Fibroblast of lung (primary cell): ENCODE measurements around the gene GJA5. TPM values are rescaled to one million over a fixed set of nuclear protein-coding genes. Genes with fewer than 3 reads are reported as not detected.
A peak's percentile ranks its signal among the peaks of the same experiment; 100 is the strongest.

Experiments
- DNase-seq, 2 donors: peaks; one replicate each; pipeline versions ENCODE4 v3.0.0 to v3.0.0-alpha.2; 2010; ENCODE audit warnings: low read depth in 2 of 2
- H2AFZ ChIP-seq: 2 replicates; pipeline ENCODE4 v1.5.1; 2012; ENCODE audit warnings: low read length, control low read depth, inconsistent platforms
- H3K27ac ChIP-seq: 2 replicates; pipeline ENCODE4 v1.5.1; 2011; ENCODE audit warnings: low read length, control low read depth; ENCODE audit not compliant: insufficient read depth
- H3K27me3 ChIP-seq: 2 replicates; pipeline ENCODE4 v1.5.1; 2011; ENCODE audit warnings: mild to moderate bottlenecking, low read length; ENCODE audit not compliant: control insufficient read depth, insufficient read depth
- H3K36me3 ChIP-seq: 2 replicates; pipeline ENCODE4 v1.5.1; 2011; ENCODE audit warnings: low read length; ENCODE audit not compliant: control insufficient read depth, insufficient read depth
- H3K4me1 ChIP-seq: 2 replicates; pipeline ENCODE4 v1.5.1; 2011; ENCODE audit warnings: low read length; ENCODE audit not compliant: control insufficient read depth, insufficient read depth; ENCODE audit errors: extremely low read depth
- H3K4me2 ChIP-seq: 2 replicates; pipeline ENCODE4 v1.5.1; 2011; ENCODE audit warnings: low read length, control low read depth; ENCODE audit not compliant: insufficient read depth; ENCODE audit errors: extremely low read depth
- H3K4me3 ChIP-seq, 4 experiments: fragments of 200-600 bp in 1 of 4; sonication (generic) in 1 of 4; replicated peaks in 1 of 4; 2 replicates each; pipeline ENCODE4 v1.5.1; 2011 to 2016; ENCODE audit warnings: low read length in 4 of 4, low read depth in 3 of 4, mild to moderate bottlenecking in 3 of 4, control low read depth in 2 of 4, inconsistent platforms in 1 of 4, mixed read lengths in 1 of 4; ENCODE audit not compliant: insufficient read depth in 1 of 4; ENCODE audit errors: control extremely low read depth in 1 of 4
- H3K79me2 ChIP-seq: 2 replicates; pipeline ENCODE4 v1.5.1; 2012; ENCODE audit warnings: mild to moderate bottlenecking, low read length, inconsistent platforms; ENCODE audit not compliant: control insufficient read depth, insufficient read depth
- H3K9ac ChIP-seq: 2 replicates; pipeline ENCODE4 v1.5.1; 2011; ENCODE audit warnings: mild to moderate bottlenecking, low read length, control low read depth; ENCODE audit not compliant: insufficient read depth
- H3K9me3 ChIP-seq: 2 replicates; pipeline ENCODE4 v1.5.1; 2012; ENCODE audit warnings: low read depth, low read length; ENCODE audit not compliant: control insufficient read depth, insufficient read depth
- H4K20me1 ChIP-seq: 2 replicates; pipeline ENCODE4 v1.5.1; 2011; ENCODE audit warnings: low read length; ENCODE audit not compliant: control insufficient read depth, insufficient read depth; ENCODE audit errors: extremely low read depth
- CTCF ChIP-seq, 2 donors: IDR thresholded peaks in 1 of 2; conservative IDR thresholded peaks in 1 of 2; 1 replicate in 1 of 2; 2 replicates in 1 of 2; pipeline ENCODE4 v1.5.1; 2011 to 2012; ENCODE audit warnings: low read length in 2 of 2, control low read depth in 1 of 2, inconsistent platforms in 1 of 2, low read depth in 1 of 2, mild to moderate bottlenecking in 1 of 2
- EZH2 ChIP-seq: IDR thresholded peaks from 2 replicates; pipeline ENCODE4 v1.5.1; 2012; ENCODE audit warnings: low read length, control low read depth, mild to moderate bottlenecking; ENCODE audit errors: missing control alignments
- polyA plus RNA-seq, 2 donors: library from polyadenylated mRNA; depleted of rRNA in 1 of 2; stranded (reverse) in 1 of 2; unstranded in 1 of 2; fragments of >200 nt; gene quantifications; 2 replicates each; pipeline ENCODE4 v1.2.1, GENCODE V29; 2011 to 2012; ENCODE audit warnings: missing spikeins in 1 of 2
- total RNA-seq: library from RNA; depleted of rRNA; stranded (reverse); fragments of >200 nt; gene quantifications from 2 replicates; pipeline ENCODE4 v1.2.1, GENCODE V29; 2014

The GJA5 gene
- total and polyA plus RNA-seq, 2 donors (not counting 1 experiment from before 2014, with no cell fraction given) = 0.14 TPM; not detected in 1

- H3K9me3 ChIP-seq = no peaks in the 10 kb centered on the region
- no peak overlapping the region for H3K4me2 ChIP-seq
- no peak overlapping the region for H2AFZ ChIP-seq
- H3K27ac ChIP-seq = no peak overlapping the region
- no peak overlapping the region for H3K9ac ChIP-seq
- no peaks in the 10 kb centered on the region for H4K20me1 ChIP-seq
- no peak for DNase-seq
- no peaks in the 10 kb centered on the region for H3K4me1 ChIP-seq
- H3K4me3 ChIP-seq = no peak overlapping the region
- TF ChIP-seq CTCF (conservative IDR thresholded peaks at IDR 0.05 in 1 of 2, IDR thresholded peaks at IDR 0.05 in 1 of 2; ENCODE audit: low read depth in 1 of 2, low read length in 2 of 2) = no peak
- no peak for TF ChIP-seq EZH2
- H3K27me3 ChIP-seq = no peaks in the 10 kb centered on the region
- H3K79me2 ChIP-seq = no peaks in the 10 kb centered on the region
- no peaks in the 10 kb centered on the region for H3K36me3 ChIP-seq
Measured at GRCh38 chr1:147787765-147788164, 27.4 kb upstream of the GJA5 start.

- Histone ChIP-seq H3K27ac (no peak overlapping the region), H2AFZ (no peak overlapping the region)
Measured at GRCh38 chr1:147786536-147786935, 26.1 kb upstream of the GJA5 start.

GRCh38 chr1:147785794-147786506, 25.5 kb upstream of the GJA5 start:
- Histone ChIP-seq H3K36me3 (no peaks in the 10 kb centered on the region), H3K4me3 (no peak overlapping the region), H3K4me2 (no peak overlapping the region), H3K4me1 (no peaks in the 10 kb centered on the region), H3K27me3 (no peaks in the 10 kb centered on the region), H2AFZ (no peak overlapping the region), H3K9ac (no peak overlapping the region), H4K20me1 (no peaks in the 10 kb centered on the region), H3K79me2 (no peaks in the 10 kb centered on the region), H3K9me3 (no peaks in the 10 kb centered on the region), H3K27ac (no peak overlapping the region)
- peak in 1 of 2 donors; percentile 27 for DNase-seq
- TF ChIP-seq EZH2 (no peak), CTCF (conservative IDR thresholded peaks at IDR 0.05 in 1 of 2, IDR thresholded peaks at IDR 0.05 in 1 of 2; ENCODE audit: low read depth in 1 of 2, low read length in 2 of 2) (no peak)

More at GRCh38 chr1:147786536-147786935, 26.1 kb upstream of the GJA5 start:
- H3K79me2 ChIP-seq = no peaks in the 10 kb centered on the region
- H3K4me3 ChIP-seq = no peak overlapping the region
- no peaks in the 10 kb centered on the region for H3K4me1 ChIP-seq
- no peak overlapping the region for H3K9ac ChIP-seq
- no peaks in the 10 kb centered on the region for H4K20me1 ChIP-seq
- no peaks in the 10 kb centered on the region for H3K36me3 ChIP-seq
- DNase-seq = peak in 1 of 2 donors; percentile 31
- TF ChIP-seq CTCF (conservative IDR thresholded peaks at IDR 0.05 in 1 of 2, IDR thresholded peaks at IDR 0.05 in 1 of 2; ENCODE audit: low read depth in 1 of 2, low read length in 2 of 2) (no peak), EZH2 (no peak)
- no peaks in the 10 kb centered on the region for H3K27me3 ChIP-seq
- no peak overlapping the region for H3K4me2 ChIP-seq
- H3K9me3 ChIP-seq = no peaks in the 10 kb centered on the region
